ENCODE data around the gene RPS28. TPM values are rescaled to one million over a fixed set of nuclear protein-coding genes. Genes with fewer than 3 reads are reported as not detected.
"Not testable (repeated sequence)": the region's sequence is repeated elsewhere in the genome, so short reads cannot be mapped to it uniquely, and the experiment has no call there.

The RPS28 gene
- polyA plus RNA-seq, 3 donors = 410 to 683 (median 537) TPM

DNA sequence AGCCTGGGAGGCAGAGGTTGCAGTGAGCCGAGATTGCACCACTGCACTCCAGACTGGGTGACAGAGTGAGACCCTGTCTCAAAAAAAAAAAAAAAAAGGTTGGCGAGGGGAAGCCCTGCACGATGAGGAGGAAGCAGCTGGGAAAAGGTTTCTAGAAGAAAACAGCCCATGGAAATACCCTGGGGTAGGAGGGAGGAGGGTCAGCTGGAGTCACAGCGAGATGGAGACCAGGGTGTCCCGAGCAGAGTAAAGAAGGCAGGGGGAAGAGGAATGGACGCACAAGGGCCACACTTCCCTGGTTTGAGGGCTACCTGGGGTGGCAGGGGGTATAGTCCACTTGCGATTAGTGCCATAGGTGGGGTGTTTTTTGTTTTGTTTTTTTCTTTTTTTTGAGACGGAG is 15.4 kb downstream of the RPS28 start:
- no peak for DNase-seq

DNA sequence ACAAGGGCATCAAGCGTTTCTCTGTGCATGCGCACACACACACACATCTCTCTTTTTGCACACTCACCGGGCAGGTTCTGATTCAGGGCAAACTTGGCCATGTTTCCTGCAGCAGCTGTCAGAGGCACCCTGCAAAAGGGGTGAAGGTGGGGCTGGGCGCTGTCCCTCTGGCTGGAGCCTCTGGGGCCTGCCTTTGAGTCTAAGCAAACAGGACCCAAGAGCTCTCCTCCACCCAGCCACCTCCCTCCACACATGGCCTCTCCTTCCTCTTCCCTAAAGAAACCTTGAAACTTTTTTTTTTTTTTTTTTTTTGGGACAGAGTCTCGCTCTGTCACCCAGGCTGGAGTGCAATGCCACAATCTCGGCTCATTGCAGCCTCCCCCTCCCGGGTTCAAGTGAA is 16.4 kb downstream of the RPS28 start:
- DNase-seq = no peak

DNA sequence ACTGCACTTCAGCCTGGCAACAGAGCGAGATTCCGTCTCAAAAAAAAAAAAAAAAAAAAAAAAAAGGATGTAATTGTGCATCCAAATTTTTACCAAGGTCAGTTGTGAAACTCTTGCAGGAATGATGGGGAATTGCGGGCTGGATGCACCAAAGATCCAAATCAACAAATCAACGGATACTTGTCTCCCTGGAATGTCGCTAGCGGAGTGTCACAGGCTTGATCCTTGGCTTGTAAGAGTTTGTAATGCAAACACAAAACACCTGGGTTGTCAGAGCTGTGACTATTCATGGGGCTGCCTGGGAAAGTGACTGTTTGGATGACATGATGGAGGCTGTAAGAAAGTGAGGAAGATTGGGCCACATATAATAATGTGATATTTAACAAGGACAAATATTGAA is 17.5 kb downstream of the RPS28 start:
- DNase-seq = no peak

DNA sequence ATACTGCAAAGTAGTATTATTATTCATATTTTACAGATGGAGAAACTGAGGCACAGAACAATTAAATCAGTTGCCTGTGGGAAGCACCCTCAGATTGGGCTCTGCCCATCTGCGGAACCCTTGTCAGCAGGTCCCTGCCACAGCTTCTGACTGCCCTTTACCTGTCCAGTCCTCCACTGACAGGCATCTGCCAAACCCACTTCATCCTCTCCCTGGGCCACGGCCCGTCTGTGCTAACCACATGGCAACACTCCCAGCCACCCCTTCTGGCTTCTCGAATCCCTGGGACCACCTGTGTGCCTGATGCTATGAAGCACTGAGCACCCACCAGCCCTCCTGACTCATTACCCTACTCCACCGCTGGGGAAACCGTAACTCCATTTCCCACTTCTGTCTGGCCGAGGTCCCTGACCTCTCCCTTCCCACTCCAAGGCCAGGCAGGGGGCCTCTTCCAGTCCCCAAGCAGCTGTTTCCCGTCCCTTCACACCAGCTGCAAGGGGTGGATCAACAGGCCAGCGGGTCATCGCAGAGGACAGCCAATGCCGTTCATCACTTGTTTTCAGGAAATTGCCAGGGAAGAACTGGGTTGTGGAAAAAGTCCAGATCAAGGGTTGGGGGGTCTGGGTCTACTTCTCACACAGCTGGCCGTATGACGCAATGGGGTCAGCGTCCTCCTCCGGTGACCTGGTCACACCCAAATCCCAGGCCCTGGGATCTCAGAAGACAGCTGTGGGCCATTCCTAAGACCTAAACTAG is 19.2 kb downstream of the RPS28 start:
- DNase-seq = no peak

DNA sequence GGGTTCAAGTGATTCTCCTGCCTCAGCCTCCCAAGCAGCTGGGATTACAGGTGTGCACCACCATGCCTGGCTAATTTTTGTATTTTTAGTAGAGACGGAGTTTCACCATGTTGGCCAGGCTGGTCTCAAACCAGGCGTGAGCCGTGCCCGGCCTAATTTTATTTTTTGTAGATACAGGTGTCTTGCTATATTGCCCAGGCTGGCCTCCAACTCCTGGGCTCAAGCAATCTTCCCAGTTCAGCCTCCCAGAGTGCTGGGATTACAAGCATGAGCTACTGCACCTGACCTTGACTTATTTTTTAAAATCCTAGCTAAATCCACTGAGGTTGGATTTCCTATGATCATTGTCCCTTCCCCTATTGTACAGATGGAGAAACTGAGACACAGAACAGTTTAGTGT is 20.2 kb downstream of the RPS28 start:
- not testable (repeated sequence) for DNase-seq

DNA sequence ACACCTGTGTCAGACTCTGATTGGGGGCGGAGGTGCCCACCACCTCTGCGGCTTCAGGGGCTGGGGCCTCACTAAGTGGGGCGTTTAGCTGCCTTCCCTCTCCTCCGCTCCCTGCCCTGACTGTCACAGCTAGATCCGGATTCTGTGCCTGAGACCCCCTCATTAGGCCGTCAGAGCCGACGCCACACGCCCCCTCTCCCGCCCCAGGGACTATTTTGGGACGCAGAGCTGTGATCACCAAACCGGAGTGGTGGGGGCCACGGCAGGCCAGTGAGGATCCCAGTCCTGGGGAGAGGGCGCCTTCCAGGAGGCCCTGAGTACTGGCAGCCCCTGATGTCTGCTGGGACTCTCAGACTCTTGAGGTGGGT is 21.0 kb downstream of the RPS28 start:
- DNase-seq = no peak

DNA sequence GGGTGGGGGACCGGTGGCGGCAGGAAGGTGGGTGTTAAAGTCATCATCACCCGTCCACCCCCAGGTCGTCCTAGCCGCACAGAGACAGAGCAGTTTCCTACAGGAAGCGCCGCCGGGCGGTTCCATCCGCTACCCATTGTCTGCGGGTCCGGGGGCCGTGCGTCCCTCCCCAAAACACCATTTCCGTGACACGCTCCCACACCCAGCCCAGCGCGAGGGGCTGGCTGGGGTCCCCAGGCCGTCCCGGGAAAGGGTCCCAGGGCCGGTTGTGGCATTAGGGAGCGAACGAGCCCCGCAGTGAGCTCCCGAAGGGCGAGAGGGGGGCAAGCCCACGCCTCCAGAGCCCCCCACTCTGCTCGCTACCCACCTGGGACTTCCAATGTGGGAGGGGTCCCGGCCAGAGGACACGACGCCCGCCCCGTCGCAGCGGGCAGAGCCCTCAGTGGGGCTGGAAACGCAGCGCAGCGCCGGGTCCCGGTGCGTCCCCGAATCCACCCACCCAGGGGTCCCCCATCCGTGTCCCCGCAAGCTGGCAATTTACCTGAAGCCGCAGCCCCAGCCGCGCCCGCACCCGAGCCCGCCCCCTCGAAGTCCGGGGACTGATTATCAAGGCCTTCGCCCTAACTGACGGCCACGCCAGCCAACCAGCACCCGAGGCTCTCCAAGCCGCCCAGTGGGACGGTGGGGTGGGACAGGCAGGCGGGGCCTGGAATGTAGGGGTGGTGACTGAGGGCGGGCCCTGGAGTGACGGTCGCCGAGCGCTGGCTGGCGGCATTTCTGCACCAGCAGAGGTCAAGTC is 21.6 kb downstream of the RPS28 start, which contains the start of gene KANK3:
Gene KANK3 (minus strand): TSS at position 579 of the 799 bp plus-strand sequence. CDS start 5,434 bp downstream, outside the sequence.
- peak; percentile 93 for DNase-seq

DNA sequence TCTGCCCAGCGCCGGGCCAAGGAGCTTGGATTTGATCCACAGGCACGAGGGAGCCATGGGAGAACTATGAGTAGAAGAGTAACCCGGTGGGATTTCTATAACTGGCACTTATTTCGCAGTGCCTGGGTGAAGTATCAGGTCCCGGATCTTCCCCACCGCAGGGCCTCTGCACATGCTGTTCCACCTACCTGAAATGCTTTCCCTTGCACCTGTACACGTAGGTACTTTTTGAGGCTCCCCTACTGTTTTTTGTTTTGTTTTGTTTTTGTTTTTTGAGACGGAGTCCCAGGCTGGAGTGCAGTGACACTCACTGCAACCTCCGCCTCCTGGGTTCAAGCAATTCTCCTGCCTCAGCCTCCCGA is 22.2 kb downstream of the RPS28 start:
- no peak for DNase-seq

DNA sequence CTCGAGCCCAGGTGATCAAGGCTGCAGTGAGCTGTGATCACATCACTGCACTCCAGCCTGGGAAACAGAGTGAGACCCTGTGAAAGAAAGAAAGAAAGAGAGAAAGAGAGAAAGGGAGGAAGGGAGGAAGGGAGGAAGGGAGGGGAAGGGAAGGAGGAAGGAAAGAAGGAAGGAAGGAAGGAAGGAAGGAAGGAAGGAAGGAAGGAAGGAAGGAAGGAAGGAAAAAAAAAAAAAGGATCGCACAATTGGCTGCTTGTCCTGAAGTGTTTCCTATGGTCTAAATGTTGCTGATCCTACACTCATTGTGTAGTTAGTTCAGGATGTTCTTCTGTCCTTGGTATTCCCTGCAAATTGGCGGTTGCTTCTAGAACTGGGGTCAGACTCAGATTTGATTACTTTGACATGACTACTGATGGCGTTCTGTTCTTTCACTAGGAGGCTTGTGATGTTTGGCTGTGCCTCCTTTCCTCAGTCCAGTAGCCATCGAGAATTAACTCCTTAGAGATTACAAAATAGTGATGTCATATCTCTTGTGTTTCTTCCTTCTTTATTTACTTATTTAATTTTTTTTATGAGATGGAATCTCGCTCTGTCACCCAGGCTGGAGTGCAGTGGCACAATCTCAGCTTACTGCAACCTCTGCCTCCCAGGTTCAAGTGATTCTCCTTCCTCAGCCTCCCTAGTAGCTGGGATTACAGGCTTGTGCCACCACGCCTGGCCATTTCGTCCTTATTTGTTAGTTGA is 28.5 kb downstream of the RPS28 start:
- not testable (repeated sequence) for DNase-seq

DNA sequence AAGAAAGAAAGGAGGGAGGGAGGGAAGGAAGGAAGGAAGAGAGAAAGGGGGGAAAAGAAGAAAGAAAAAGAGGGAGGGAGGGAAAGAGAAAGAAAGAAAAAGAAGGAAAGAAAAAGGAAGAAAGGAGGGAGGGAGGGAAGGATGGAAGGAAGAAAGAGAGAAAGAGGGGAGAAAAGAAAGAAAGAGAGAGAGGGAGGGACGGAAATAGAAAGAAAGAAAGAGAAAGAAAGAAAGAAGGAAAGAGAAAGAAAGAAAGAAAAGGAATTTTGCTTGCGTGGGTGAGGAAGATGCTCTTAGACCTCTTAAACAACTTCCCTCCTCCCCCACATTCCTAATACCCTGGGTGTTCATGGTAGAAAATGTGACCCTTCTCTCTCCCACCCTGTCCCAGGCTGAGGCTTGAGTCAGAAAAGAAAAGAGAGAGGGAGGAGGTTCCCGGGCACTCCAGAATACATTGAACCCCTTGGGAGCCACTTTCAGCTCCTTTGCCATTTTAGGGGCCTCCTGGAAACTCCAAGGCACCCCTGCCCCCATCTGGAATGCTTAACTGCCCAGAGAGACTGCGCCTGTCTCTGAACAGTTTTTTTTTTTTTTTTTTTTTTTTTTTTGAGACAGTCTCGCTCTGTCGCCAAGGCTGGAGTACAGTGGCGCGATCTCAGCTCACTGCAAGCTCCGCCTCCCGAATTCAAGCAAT is 31.0 kb downstream of the RPS28 start:
- peak; percentile 69 for DNase-seq

DNA sequence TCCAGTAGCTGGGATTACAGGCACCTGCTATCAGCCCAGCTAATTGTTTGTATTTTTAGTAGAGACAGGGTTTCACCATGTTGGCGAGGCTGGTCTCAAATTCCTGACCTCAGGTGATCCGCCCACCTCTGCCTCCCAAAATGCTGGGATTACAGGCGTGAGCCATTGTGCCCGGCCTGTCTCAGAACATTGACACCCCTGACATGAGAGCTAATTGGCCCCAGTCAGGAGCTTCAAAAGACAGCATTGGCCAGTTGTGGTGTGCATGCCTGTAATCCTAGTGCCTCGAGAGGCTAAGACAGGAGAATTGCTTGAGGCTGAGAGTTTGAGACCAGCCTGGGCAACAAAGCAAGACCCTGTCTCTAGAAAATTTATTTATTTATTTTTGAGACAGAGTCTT is 31.5 kb downstream of the RPS28 start:
- DNase-seq = not testable (repeated sequence)

DNA sequence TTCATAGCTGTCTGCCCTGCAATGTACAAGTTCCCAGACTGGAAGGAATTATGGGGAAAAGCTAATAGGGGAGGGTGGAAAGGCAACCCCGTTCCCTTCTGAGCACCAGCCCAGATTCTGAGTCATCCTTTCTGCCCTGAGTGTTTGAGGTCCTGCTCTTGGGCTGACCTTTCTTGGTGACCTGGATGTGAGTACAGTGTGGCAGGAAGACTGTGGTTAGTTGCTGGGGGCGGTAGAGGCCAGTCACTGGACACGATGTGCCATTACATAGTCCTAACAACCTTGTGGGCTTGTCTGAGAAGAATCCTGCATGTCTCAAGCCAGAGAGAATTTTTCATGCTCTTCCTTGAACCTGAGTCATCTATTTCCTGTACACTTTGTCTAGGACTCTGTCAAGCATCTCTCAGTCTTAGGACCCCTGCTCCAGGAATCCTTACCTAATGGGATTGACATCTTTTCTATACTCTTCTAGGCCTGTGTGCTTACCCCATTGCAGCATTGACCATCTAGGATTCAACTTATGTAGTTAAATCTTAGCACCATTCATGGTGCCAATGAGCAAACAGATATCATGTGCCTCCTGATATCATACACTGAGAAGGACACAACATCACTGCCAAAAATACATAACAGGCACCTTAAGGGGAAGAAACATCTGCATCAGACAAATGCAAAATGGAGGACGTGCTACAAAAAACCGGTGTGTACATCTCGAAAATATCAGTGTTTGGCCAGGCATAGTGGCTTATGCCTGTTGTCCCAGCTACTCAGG is 34.5 kb downstream of the RPS28 start:
- DNase-seq = no peak

DNA sequence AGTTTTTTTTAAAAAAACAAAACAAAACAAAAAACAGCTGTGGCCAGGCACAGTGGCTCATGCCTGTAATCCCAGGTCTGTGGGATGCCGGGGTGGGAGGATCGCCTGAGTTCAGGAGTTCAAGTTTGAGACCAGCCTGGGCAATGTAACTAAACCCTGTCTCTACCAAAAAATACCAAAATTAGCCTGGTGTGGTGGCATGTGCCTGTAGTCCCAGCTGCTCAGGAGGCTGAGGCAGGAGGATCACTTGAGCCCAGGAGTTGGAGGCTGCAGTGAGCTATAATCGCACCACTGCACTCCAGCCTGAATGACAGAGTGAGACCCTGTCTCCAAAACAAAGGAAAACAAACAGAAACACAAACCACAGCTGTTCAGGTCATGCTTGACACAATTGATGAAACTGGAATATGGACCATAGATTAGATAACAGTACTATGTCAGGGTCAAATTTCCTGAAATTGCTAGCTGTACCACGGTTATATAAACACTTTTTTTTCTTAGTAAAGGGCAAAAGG is 35.8 kb downstream of the RPS28 start:
- no peak for DNase-seq

DNA sequence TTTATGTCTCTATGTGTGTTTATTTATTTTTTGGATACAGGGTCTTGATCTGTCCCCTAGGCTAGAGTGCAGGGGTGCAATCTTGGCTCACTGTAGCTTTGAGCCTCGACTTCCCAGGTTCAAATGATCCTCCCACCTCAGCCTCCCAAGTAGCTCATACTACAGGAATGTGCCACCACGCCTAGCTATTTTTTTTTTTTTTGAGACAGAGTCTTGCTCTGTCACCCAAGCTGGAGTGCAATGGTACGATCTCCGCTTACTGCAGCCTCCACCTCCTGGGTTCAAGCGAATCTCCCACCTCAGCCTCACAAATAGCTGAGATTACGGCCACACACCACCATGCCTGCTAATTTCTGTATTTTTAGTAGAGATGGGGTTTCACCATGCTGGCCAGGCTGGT is 37.7 kb downstream of the RPS28 start:
- DNase-seq = no peak

DNA sequence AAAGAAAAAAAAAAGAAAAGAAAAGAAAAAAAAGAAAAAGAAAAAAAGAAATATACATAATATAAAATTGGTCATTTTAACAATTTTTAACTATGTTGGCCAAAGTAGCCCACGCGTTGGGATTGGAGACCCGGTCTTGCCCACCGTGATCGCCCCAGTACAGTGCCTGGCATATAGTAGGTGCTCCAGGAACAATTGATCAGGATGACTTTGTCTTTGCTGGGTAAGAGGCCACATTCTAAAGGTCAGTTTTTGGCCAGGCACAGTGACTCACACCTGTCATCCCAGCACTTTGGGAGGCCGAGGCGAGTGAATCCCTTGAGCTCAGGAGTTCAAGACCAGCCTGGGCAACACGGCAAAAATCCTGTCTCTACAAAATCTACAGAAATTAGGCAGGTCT is 38.9 kb downstream of the RPS28 start:
- DNase-seq = no peak

DNA sequence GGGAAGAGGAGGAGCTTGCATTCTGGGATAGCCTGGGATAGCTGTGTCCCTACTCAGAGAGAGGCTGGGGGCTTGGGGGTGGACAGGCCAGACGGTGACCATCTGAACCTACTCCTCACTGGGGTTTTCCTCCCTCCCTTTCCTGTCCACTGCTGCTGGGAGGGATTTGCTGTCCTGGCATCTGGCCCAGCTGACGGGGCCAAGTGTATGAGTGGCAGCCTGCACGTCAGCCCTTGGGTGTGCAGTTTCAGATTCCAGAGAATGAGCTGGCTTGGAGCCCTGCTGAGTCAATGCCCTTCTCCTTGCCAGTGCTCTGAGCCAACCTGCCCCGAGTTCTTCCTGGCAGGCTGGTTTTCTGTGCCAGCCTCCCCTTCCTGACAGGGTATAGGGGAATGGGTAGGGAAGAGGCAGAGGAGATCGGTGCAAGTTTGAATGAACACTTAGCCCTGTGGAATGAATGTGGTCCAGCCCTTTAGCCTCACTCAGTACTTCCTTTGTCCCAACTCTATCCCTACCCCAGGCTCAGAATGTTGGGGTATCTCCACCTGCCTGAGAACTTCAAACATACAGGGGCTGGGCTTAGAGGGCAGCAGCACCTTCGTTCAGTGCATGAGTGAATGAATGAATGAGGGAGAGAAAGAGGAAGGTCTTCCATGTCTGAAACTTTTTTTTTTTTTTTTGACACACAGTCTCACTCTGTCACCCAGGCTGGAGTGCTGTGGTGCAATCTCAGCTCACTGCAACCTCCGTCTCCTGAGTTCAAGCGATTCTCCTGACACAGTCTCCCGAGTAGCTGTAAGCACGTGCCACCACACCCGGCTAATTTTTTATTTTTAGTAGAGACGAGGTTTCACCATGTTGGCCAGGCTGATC is 40.9 kb downstream of the RPS28 start:
- peak; percentile 76 for DNase-seq

DNA sequence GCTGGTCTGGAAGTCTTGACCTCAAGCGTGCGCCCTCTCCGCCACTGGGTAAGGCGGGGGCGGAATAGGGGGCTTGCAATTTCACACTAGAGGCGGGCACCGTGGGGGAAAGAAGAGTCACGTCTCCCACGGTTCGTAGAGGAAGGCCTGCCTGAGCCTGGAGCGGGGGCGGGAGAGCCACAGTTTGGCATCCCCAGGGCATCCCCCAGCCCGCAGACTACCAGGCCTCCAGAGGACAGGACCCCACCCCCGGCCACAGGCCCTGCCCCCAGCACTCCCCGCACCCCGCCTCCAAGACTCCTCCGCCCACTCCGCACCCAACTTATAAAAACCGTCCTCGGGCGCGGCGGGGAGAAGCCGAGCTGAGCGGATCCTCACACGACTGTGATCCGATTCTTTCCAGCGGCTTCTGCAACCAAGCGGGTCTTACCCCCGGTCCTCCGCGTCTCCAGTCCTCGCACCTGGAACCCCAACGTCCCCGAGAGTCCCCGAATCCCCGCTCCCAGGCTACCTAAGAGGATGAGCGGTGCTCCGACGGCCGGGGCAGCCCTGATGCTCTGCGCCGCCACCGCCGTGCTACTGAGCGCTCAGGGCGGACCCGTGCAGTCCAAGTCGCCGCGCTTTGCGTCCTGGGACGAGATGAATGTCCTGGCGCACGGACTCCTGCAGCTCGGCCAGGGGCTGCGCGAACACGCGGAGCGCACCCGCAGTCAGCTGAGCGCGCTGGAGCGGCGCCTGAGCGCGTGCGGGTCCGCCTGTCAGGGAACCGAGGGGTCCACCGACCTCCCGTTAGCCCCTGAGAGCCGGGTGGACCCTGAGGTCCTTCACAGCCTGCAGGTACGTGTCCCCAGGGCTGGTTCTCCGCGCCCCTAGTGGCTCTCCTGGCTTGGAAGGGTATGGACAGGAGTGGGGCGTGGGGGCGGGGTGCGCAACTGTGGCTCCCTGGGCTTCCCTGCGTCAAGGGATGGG is 42.8 kb downstream of the RPS28 start, which contains the start of gene ANGPTL4:
Gene ANGPTL4 (plus strand): TSS at position 353 of the 969 bp plus-strand sequence. CDS start 167 bp downstream, at position 520.
- DNase-seq = no peak

DNA sequence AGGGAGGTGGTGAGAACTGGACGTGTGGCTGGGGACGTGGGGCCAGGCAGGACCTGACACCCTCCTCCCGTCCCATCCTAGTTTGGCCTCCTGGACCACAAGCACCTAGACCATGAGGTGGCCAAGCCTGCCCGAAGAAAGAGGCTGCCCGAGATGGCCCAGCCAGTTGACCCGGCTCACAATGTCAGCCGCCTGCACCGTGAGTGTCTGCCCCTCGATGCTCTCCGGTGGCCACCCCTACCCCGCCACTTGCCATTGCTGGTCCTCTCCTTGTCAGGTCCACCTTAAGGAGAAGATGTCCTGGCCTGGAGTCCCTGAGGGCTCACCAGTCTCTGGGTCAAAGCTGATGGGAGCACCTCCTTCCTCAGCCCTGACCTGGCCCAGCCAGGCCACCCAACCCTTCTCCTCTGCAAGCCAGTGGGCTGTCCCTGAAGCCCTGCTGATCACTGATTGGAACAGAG is 44.9 kb downstream of the RPS28 start:
- DNase-seq = no peak

DNA sequence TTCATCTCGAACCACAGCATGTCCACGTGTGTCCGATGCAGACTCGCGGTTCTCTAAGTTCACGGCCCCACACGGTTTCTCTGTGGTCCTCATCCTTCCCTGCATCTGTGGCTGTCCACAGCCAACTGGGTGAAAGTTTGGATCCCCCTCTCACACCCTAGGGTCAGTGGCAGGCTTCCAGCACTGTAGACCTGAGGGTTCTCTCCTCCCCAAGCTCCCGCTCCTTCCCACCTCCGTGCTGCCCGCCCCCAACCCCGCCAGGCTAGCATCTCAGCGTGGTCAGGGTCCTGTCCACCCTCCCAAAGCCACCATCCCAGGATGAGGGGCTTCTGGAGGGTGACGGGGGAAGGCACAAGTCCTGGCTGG is 45.6 kb downstream of the RPS28 start:
- DNase-seq = no peak
